Stimulated activated CD8-positive, alpha-beta memory T cell treated with anti-CD3 and anti-CD28 coated beads, Interleukin-15, amount 100 ng/mL, for 48 hours (primary cell): ENCODE results near the gene SNX32.
A peak's percentile ranks its signal among the peaks of the same experiment; 100 is the strongest.

Experiments used
- DNase-seq, 2 donors: peaks; one replicate each; pipeline ENCODE4 v3.0.0-alpha.2; 2020; ENCODE audit warnings: low read depth in 2 of 2

SNX32 gene

GRCh38 chr11:65854852-65855837 lies 21.4 kb downstream of the SNX32 start:
- no peak for DNase-seq

GRCh38 chr11:65855927-65856363 lies 22.2 kb downstream of the SNX32 start:
- no peak for DNase-seq

- peak; percentile 72 to 78 for DNase-seq
Measured at GRCh38 chr11:65856689-65857499, 23.1 kb downstream of the SNX32 start.

- no peak for DNase-seq
Measured at GRCh38 chr11:65857500-65857852, 23.7 kb downstream of the SNX32 start.

GRCh38 chr11:65857853-65858680 lies 24.3 kb downstream of the SNX32 start, which contains the start of gene CFL1:
TSS of gene CFL1 (minus strand) at chr11:65858180. CDS start at chr11:65858099, 81 bp downstream.
- peak; percentile 99 for DNase-seq

- no peak for DNase-seq
Measured at GRCh38 chr11:65858681-65859087, 24.9 kb downstream of the SNX32 start.

- DNase-seq, result peak; percentile 98 to 99
Measured at GRCh38 chr11:65859095-65859811, 25.5 kb downstream of the SNX32 start.

GRCh38 chr11:65859812-65860277 lies 26.1 kb downstream of the SNX32 start:
- no peak for DNase-seq

GRCh38 chr11:65860278-65861164 lies 26.8 kb downstream of the SNX32 start, which contains the start of gene MUS81:
TSS of gene MUS81 (plus strand) at chr11:65860433. CDS start at chr11:65860754, 321 bp downstream.
- peak; percentile 93 to 94 for DNase-seq

- no peak for DNase-seq
Measured at GRCh38 chr11:65861165-65861505, 27.4 kb downstream of the SNX32 start.

- DNase-seq, result no peak
Measured at GRCh38 chr11:65861533-65862183, 27.9 kb downstream of the SNX32 start.

GRCh38 chr11:65862191-65862735 lies 28.5 kb downstream of the SNX32 start:
- no peak for DNase-seq

- no peak for DNase-seq
Measured at GRCh38 chr11:65862941-65863888, 29.5 kb downstream of the SNX32 start.

GRCh38 chr11:65863889-65864705 lies 30.3 kb downstream of the SNX32 start:
- no peak for DNase-seq

GRCh38 chr11:65864706-65865471 lies 31.1 kb downstream of the SNX32 start:
- no peak for DNase-seq

- no peak for DNase-seq
Measured at GRCh38 chr11:65865550-65866172, 31.9 kb downstream of the SNX32 start.
